ENCODE measurements around the gene COX20.

COX20 gene

DNA sequence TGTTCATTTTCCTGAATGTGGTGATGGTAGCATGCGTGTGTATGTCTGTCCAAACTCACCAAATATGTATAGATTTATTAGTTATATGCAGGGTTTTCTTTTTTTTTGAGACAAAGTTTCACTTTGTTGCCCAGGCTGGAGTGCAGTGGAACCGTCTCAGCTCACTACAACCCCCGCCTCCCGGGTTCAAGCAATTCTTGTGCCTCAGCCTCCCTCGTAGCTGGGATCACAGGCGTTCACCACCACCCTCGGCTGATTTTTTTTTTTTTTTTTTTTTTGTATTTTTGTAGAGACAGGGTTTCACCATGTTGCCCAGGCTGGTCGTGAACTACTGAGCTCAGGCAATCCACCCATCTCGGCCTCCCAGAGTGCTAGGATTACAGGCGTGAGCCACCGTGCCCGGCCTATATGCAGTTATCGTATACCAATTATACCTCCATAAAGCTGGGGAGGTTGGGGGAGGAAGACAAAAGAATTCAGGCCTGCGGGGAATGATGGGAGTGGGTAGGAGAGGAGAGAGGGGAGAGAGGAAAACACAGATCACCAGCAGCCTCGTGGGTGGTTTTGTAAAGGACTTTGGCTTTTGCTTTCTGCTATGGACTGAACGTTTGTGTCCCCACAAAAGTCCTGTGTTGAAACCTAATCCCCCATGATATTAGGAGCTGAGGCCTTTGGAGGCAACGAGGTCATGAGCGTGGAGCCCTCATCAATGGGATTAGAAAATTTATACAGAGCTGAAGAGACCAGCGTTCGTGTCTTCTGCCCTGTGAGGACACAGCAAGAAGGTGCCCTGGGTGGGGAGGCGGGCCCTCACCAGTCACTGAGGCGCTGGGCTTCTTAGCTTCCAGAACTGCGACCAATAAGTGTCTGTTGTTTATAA, 33.3 kb downstream of the COX20 start:
- no peak for TF ChIP-seq CTCF (conservative IDR thresholded peaks at IDR 0.05)
- no peak overlapping the region for H3K27ac ChIP-seq

DNA sequence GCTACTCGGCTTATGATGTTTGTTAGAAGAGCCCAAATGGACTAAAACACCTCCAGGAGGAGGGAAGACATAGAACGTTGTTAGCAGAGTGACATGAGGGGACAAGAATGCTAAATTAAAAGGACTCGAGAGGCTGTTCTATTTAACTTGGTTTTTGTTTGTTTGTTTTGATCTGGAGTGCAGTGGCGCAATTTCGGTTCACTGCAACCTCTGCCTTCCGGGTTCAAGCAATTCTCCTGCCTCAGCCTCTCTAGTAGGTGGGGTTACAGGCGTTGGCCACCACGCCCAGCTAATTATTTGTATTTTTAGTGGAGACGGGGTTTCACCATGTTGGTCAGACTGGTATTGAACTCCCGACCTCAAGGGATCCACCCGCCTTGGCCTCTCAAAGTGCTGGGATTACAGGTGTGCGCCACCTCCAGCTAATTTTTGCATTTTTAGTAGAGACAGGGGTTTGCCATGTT, 33.9 kb downstream of the COX20 start:
- H3K27ac ChIP-seq = no peak overlapping the region
- TF ChIP-seq CTCF (conservative IDR thresholded peaks at IDR 0.05) = no peak

DNA sequence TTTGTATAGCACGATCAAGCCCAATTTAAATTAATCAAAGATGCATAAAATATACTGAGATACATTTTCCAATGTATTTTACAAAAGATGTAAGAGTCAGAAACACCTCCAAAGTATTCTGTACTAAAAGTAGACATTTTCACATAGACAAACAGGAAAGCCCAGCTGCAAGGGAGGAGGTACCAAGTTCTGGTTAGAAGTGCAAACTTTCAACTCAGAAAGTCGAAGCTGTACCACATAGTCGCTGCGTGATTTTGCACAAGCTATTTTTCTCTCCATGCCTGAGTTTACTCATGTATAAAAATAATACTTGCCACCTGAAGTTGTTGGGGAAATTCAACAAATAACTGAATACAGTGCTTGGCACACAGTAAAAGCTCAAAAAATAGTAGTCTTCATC, 34.5 kb downstream of the COX20 start:
- TF ChIP-seq CTCF (conservative IDR thresholded peaks at IDR 0.05) = no peak
- no peak overlapping the region for H3K27ac ChIP-seq

GRCh38 chr1:244874974-244875579, 39.6 kb downstream of the COX20 start:
- H3K27ac ChIP-seq = no peak overlapping the region
- no peak for TF ChIP-seq CTCF (conservative IDR thresholded peaks at IDR 0.05)

DNA sequence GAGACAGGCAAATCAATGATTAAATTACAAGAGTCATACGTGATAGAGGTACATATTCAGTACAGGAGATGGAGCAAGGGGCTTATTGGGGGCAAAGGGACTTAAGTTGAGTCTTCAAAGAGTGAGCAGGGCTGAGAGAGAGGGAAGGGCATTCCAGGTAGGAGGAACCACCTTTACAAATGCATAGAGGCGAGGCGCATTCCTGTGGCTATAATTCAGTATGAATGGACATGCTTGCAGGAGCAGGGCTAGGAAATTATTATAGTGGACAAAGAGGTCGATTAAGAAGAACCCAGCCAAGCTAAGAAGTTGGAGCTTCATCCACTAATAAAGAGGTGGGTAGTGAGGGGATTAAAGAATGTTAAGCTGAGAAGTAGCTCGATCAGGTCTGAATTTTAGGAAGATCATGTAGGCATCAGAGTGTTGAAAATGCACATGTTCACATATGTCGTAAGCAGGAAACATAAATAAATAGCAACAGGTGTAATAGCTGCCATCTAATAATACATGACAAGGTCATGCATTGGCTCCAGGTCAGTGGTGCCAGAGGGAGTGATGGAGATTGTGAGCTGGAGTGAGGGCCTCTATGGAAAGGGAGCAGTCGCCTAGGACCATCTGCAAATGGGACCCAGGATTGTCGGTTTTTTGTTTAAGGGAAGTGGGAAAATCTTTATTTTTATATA, 40.9 kb downstream of the COX20 start:
- no peak overlapping the region for H3K27ac ChIP-seq
- no peak for TF ChIP-seq CTCF (conservative IDR thresholded peaks at IDR 0.05)

GRCh38 chr1:244878681-244879080, 43.2 kb downstream of the COX20 start:
- no peak for TF ChIP-seq CTCF (conservative IDR thresholded peaks at IDR 0.05)
- H3K27ac ChIP-seq = no peak overlapping the region
